HUES6 (cell line): ENCODE data around the gene PARD3B.

Experiments
- H3K27ac ChIP-seq: 2 replicates; pipeline ENCODE4 v1.7.0; 2013; ENCODE audit warnings: low read depth, mild to moderate bottlenecking, low read length, inconsistent platforms
- H3K27me3 ChIP-seq: 2 replicates; pipeline ENCODE4 v1.6.1; 2013; ENCODE audit warnings: low read length; ENCODE audit not compliant: control insufficient read depth, insufficient read depth
- H3K36me3 ChIP-seq: 2 replicates; pipeline ENCODE4 v1.6.1; 2013; ENCODE audit warnings: low read length; ENCODE audit not compliant: control insufficient read depth, insufficient read depth
- H3K4me1 ChIP-seq: 2 replicates; pipeline ENCODE4 v1.6.1; 2013; ENCODE audit warnings: low read length; ENCODE audit not compliant: control insufficient read depth, insufficient read depth
- H3K4me3 ChIP-seq: 2 replicates; pipeline ENCODE4 v1.5.1; 2013; ENCODE audit warnings: low read depth, low read length
- H3K9ac ChIP-seq: one replicate; pipeline ENCODE4 v1.6.1; 2013; ENCODE audit warnings: mild to moderate bottlenecking, low read length
- H3K9me3 ChIP-seq: 2 replicates; pipeline ENCODE4 v1.6.1; 2013; ENCODE audit warnings: low read depth, low read length; ENCODE audit not compliant: control insufficient read depth, insufficient read depth

The PARD3B gene

GRCh38 chr2:205650450-205650849, 1105.2 kb downstream of the PARD3B start:
- H3K27ac ChIP-seq, result peak overlapping the region; percentile 22; the same call in 1 of the 2 replicates
- no peaks in the 10 kb centered on the region for H3K36me3 ChIP-seq
- no peak overlapping the region for H3K4me3 ChIP-seq
- no peak overlapping the region for H3K9ac ChIP-seq
- peaks cover 22% of the 10 kb centered on the region for H3K4me1 ChIP-seq
- H3K9me3 ChIP-seq, result no peaks in the 10 kb centered on the region
- H3K27me3 ChIP-seq, result no peaks in the 10 kb centered on the region

GRCh38 chr2:205650931-205651330, 1105.7 kb downstream of the PARD3B start:
- no peak overlapping the region for H3K9ac ChIP-seq
- no peaks in the 10 kb centered on the region for H3K36me3 ChIP-seq
- peaks cover 22% of the 10 kb centered on the region for H3K4me1 ChIP-seq
- H3K27me3 ChIP-seq, result no peaks in the 10 kb centered on the region
- H3K4me3 ChIP-seq, result no peak overlapping the region
- no peaks in the 10 kb centered on the region for H3K9me3 ChIP-seq
- peak overlapping the region; percentile 22; the same call in 1 of the 2 replicates for H3K27ac ChIP-seq

DNA sequence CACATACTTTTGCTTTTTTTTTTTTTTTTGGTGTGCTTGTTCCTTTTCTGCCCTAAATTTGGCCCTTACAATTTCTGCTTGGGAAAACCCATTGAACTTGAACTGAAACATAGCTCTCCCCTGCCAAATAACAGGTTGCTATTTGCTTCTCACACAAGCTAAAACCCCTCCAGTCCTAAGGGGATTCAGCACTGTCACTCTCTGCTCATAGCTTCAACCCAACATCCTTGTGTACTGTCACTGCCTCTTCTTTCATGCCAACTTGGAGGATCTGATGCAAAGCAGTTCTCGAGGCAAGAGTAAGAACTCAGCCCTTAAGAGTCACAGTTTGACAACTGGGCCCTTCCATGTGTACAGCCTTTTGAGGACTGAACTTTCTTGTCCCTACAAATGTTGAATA, 1106.4 kb downstream of the PARD3B start:
- H3K27ac ChIP-seq, result no peak overlapping the region
- no peak overlapping the region for H3K9ac ChIP-seq
- no peaks in the 10 kb centered on the region for H3K27me3 ChIP-seq
- H3K9me3 ChIP-seq, result no peaks in the 10 kb centered on the region
- H3K4me3 ChIP-seq, result no peak overlapping the region
- no peaks in the 10 kb centered on the region for H3K36me3 ChIP-seq
- peaks cover 19% of the 10 kb centered on the region for H3K4me1 ChIP-seq

- H3K4me3 ChIP-seq, result no peak overlapping the region
- no peaks in the 10 kb centered on the region for H3K27me3 ChIP-seq
- H3K27ac ChIP-seq, result no peak overlapping the region
- H3K4me1 ChIP-seq, result peaks cover 13% of the 10 kb centered on the region
- H3K36me3 ChIP-seq, result no peaks in the 10 kb centered on the region
- H3K9ac ChIP-seq, result no peak overlapping the region
- H3K9me3 ChIP-seq, result no peaks in the 10 kb centered on the region
Measured at GRCh38 chr2:205654878-205655605, 1109.8 kb downstream of the PARD3B start.

DNA sequence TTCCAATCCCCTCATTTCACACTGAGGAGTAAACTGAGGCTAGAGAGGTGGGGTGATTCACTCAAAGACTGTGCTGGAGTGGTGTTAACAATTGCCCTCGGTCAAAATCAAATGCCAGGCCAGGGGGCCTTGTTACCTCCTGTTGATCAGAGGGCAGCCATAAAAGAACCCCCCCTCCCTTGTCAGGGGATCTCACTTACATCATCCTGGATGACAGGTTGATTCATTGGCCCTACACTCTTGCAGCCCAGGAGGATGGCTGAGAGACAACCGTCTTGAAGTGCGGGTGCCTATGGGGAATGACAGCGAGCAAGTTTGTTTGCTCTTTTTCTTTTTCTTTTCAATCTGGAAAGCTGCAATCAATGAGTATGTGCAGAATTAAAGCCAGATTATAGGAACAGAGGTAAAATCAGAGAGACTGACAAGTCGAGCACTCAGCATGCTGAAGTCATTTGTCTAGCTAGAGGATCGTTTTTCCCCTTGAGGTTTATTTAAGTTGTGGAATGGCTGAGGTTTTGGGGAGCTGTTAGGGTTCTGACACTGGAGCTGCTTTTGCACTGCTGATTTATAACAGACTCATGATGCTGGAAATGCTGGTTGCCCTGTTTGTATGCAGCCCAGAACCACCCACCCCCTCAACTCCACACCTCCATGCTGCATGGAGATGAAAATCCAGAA, 1110.6 kb downstream of the PARD3B start:
- no peaks in the 10 kb centered on the region for H3K36me3 ChIP-seq
- H3K4me1 ChIP-seq, result peaks cover 8% of the 10 kb centered on the region; the same call in 1 of the 2 replicates
- no peaks in the 10 kb centered on the region for H3K9me3 ChIP-seq
- H3K9ac ChIP-seq, result no peak overlapping the region
- no peak overlapping the region for H3K4me3 ChIP-seq
- H3K27me3 ChIP-seq, result no peaks in the 10 kb centered on the region
- H3K27ac ChIP-seq, result no peak overlapping the region

GRCh38 chr2:205656461-205656860, 1111.2 kb downstream of the PARD3B start:
- no peak overlapping the region for H3K27ac ChIP-seq
- peaks cover 8% of the 10 kb centered on the region; the same call in 1 of the 2 replicates for H3K4me1 ChIP-seq
- no peak overlapping the region for H3K4me3 ChIP-seq
- H3K9ac ChIP-seq, result no peak overlapping the region
- no peaks in the 10 kb centered on the region for H3K36me3 ChIP-seq
- H3K27me3 ChIP-seq, result no peaks in the 10 kb centered on the region
- no peaks in the 10 kb centered on the region for H3K9me3 ChIP-seq

DNA sequence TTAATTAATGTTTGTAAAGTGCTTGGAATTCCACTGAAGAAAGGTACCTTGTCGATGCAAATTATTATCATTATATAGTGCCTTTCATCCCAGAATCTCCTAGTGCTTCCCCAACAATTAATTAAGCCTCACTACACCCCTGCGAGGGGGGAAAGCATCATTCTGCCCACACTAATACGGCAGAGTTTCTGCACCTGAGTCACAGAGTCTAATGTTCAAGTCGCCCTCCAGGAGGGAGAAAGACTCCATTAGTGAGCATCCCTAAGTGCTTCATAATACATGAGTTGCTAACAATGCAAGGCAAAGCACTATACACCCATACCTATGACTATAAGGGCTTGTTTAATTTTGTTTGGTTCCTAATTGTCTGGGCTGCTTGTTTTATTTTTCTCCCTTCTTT, 1111.7 kb downstream of the PARD3B start:
- Histone ChIP-seq H3K27ac (no peak overlapping the region), H3K9ac (no peak overlapping the region), H3K9me3 (no peaks in the 10 kb centered on the region), H3K27me3 (no peaks in the 10 kb centered on the region), H3K4me3 (no peak overlapping the region), H3K36me3 (no peaks in the 10 kb centered on the region), H3K4me1 (peaks cover 8% of the 10 kb centered on the region; the same call in 1 of the 2 replicates)

DNA sequence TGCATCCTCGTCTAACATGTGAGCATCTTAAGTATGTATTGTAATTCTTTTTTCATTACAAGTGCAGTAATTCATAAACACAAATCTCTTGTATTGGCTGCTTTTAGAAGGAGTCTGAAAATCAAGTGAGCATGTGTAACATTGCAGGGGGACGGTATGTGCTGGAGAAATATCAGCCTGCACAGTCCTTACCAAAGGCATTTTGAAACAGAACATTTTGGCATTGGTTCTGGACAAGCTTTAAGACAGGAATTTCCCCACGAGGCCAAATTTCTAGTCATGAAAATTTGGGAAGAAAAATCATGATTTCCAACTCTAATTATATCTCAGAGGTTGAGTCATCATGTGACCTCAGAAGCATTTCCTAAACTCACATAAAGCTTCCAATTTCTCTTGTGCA, 1112.3 kb downstream of the PARD3B start:
- Histone ChIP-seq H3K27me3 (no peaks in the 10 kb centered on the region), H3K9ac (no peak overlapping the region), H3K9me3 (no peaks in the 10 kb centered on the region), H3K36me3 (no peaks in the 10 kb centered on the region), H3K27ac (no peak overlapping the region), H3K4me1 (peaks cover 8% of the 10 kb centered on the region; the same call in 1 of the 2 replicates), H3K4me3 (no peak overlapping the region)

- H3K4me3 ChIP-seq, result no peak overlapping the region
- H3K27me3 ChIP-seq, result no peaks in the 10 kb centered on the region
- no peak overlapping the region for H3K9ac ChIP-seq
- H3K4me1 ChIP-seq, result peaks cover 8% of the 10 kb centered on the region; the same call in 1 of the 2 replicates
- no peaks in the 10 kb centered on the region for H3K36me3 ChIP-seq
- no peaks in the 10 kb centered on the region for H3K9me3 ChIP-seq
- no peak overlapping the region for H3K27ac ChIP-seq
Measured at GRCh38 chr2:205658068-205658467, 1112.8 kb downstream of the PARD3B start.

DNA sequence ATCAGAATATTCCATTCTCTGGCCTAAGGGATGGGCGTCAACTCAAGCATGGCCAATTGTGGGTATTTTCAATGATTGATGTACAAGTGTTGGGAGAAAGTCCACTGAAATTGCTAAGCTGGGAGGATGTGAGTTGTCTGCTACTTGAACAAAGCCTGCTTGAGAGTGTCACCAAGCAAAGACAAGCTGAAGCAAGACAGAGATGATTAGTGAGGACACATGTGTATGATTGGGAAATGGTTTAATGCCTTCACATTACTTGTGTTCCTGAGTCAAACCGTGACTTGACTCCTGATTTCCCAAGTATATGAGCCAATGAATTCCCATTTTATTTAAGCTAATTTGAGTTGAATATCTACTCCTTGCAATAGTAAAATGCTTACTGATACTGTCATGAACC, 1113.3 kb downstream of the PARD3B start:
- H3K36me3 ChIP-seq, result no peaks in the 10 kb centered on the region
- no peaks in the 10 kb centered on the region for H3K27me3 ChIP-seq
- H3K4me3 ChIP-seq, result no peak overlapping the region
- H3K9ac ChIP-seq, result no peak overlapping the region
- peaks cover 8% of the 10 kb centered on the region; the same call in 1 of the 2 replicates for H3K4me1 ChIP-seq
- H3K27ac ChIP-seq, result no peak overlapping the region
- no peaks in the 10 kb centered on the region for H3K9me3 ChIP-seq

DNA sequence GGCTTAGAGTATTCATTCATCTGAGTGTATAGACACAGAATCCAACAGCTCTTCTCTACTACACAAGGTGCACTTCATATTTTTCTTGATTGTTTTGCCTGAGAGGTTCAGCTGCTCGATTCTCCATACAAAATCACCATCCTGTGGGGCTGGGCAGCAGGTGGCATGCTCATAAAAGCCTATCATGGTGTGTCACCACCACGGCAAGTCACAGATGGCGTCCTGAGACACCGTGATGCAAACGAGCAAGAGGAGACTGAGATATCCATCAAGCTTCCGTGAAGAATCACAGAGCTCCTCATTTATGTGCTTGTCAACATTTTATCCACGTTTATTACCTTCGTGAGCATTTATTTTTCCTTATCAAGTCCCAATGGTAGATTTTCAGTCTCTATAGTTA, 1114.6 kb downstream of the PARD3B start:
- Histone ChIP-seq H3K9me3 (no peaks in the 10 kb centered on the region), H3K4me3 (no peak overlapping the region), H3K9ac (no peak overlapping the region), H3K36me3 (no peaks in the 10 kb centered on the region), H3K27ac (no peak overlapping the region), H3K27me3 (no peaks in the 10 kb centered on the region), H3K4me1 (peaks cover 8% of the 10 kb centered on the region; the same call in 1 of the 2 replicates)
